NCI-H146 treated with DMSO at 0.1 percent for 48 hours (cell line): ENCODE data around the gene GJA3.

Experiments used
- DNase-seq: peaks from one replicate; lab custom pipeline; 2025; ENCODE audit not compliant: unreplicated experiment; lab: John Stamatoyannopoulos, UW

The GJA3 gene

DNA sequence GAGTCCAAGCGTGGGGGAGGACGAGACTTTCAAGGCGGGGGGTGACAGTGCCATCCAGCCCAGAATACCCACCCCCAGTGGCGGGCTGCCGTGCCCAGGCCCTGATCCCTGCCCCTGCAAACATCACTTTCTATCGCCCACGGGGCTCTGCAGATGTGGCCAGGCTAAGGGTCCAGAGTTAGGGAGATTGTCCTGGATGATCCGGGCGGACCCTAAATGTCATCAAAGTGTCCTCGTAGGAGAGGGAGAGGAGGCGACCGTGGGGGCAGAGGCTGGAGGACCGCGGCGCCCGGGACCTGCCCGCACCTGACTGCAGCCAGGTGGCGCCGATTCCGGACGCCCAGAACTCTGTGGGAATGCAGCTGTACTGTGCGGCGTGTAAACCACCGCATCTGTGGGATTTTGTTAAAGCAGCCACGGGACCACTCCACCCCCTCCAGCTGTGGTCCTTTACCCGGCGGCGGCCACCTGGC, 32.4 kb downstream of the GJA3 start:
- DNase-seq: no peak

DNA sequence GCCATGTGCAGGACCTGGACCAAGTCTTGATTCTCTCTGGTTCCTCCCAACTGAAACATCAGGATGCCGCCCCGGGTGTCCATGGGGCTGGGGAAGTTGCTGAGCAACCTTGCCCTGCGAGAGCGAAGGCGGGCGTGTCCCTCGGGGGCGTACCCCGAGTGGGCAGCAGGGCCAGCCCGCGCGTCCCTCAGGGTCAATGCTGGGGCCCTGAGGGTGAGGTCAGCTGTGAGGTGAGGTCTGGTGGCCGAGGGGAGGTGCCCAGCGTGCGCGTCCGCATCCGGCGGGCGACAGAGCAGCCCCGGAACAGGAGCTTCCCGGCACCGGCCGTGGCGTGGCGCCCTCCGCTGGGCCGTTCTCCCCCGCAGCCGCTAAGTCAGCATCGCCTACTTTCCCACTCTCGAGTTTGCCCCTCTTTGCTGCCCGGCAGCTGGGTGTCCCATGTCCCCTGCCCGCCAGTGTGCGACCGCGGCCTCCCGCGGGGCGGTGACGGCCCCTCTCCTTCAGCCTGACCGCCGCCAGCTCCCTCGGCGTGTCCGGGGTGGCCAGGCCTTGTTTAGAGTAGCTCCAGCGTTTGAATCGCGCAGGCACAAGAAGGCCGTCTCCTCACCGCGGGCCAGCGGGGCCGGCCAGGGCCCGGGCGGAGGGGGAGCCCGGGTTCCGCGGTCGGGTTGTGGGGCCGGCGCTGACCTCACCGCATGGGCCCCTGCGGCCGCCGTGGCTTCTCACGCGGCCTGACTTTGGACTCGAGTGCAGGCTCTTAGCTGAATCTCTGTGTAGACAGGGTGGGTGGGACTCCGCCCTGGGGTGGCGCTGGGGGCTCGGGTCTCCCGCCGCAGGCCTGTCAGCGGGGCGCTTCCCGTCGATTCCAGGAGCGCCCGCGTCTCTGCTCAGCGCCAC, 33.0 kb downstream of the GJA3 start:
- DNase-seq: no peak

DNA sequence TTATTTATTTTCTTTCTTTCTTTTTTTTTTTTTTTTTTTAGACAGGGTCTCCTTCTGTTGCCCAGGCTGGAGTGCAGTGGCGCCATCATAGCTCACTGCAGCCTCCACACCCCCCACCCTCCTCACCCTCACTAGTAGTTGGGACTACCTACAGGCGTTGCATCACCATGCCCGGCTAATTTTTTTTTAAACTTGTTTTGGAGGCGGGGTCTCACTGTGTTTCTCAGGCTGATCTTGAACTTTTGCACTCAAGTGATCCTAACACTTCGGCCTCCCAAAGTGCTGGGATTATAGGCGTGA, 33.6 kb downstream of the GJA3 start:
- DNase-seq: no peak

DNA sequence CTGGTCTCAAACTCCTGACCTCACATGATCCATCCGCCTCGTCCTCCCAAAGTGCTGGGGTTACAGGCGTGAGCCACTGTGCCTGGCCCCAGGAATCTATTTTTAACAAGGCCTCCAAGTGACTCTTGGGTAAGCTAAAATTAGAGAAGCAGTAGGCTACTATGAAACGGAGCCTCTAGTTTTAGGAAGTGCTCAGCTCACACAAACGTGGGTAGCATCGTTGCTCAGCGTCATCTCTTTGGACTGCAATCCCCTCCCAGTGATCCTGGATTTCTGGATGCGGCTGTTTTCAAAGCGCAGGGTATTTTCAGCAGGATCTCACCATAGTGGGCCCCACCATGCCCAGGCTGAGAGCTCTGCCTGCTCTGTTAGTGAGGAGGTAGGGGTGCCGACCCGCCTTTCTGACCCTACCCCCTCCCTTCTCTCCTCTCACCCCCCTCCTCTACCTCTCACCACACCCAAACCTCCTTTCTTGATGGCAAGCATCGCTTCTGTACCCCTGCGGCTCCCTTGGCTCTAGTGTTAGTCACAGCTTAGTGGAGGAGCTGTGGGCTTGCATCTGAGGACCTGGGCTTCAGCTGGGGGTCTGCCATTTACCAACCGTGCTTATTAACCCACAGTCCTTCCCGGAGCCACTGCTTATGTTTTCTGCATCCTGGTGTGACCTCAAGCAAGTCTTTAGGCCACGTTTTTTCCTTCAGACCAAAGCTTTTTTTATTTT, 34.2 kb downstream of the GJA3 start:
- DNase-seq: no peak

DNA sequence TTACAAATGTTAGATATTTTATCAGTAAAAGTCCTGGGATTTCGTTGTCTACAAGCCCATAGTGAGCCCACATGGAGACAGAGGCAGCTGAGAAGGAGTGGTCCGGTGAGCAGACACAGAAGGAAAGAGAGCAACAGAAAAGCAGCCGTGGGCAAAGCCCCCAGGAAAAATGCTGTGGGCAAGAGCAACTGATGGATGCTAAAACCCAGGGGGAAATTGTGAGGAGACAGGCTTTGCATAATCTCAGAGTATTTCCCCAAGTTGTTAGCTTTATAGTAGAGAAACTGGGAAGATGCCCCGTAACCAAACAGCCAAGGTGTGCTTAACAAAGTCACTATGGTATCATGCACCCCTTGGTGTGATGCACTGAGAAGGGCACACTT, 35.1 kb downstream of the GJA3 start:
- no peak for DNase-seq

DNA sequence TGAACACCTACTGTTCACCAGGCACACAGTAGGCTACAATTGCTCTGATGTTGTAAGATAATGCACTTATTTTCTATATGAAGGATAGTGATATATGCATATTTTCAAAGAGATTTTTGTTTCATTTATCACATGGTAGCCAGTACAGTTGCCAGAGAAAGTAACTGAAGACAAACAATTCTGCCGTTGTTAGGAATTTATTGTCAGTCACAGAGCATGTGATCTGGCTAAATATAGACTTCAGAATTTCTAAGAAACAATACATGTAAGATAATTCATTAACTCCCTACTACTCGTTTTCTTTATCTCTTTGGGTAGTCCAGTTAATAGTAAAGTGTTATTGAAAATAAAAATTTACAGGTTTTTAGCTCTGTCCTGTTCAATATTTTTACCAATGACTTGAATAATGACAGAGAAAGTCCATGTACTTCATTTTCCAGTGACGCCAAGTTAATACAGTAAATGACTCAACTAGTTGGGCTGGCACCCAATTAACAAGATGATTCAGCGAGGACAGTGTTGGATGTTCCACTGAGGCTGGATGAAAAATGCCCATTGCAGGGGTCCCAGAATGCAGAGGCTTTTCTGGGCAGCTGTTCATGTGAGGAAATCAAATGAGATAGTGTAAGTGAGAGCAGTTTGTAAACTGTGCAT, 35.6 kb downstream of the GJA3 start:
- no peak for DNase-seq

DNA sequence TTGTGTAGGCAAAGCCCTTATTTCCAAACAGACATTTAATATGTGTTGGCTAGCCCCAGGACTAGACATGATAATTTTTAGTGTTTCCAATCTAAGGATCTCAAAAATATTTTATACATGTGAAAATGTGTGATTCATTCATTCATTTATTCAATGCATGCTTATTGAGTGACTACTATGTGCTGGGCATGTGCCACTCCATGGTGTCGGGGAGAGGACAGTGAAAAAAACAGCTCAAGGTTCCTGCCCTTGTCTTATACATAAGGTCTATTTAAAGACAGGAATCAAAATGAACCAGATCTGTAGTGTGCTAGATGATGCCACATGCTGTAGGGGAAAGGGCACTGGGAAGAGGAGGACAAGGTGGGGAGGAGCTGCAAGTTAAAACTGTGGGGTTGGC, 36.5 kb downstream of the GJA3 start:
- DNase-seq: no peak

DNA sequence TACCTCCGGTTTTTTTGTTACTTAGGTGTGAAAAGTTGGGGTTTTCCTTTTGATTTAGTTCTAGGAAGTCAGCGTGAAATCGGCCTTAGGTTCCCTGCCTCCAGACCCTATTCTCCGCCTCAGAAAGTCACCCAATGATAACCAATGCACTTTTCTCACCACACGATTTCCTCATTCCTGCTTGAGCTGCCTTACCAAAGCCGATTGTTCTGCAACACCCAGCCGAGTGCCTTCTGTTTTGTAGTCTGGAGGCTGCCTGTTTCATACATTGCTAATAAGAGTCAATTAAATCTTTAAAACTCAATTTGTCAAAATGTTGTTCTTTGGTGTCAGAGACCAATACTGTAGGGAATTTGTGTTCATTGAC, 39.7 kb downstream of the GJA3 start:
- no peak for DNase-seq

DNA sequence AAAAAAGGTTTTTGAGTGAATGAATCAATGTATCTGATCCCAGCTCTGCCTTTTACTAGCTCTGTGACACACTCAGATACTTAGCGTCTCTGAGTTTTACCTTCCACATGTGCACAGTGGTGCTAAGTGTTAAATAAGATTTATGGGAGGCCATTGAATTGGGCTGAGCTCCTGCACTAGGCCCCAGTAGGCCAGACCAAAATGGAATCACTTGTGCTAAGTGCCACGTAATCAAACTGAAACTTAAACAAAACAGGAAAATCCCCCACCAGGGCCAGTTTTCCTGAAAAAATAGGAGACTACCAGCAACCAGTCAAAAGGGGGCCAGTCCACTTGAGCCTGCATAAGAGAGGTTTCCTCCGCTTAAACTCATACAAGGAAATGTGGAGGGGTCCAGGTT, 40.9 kb downstream of the GJA3 start:
- DNase-seq: no peak

DNA sequence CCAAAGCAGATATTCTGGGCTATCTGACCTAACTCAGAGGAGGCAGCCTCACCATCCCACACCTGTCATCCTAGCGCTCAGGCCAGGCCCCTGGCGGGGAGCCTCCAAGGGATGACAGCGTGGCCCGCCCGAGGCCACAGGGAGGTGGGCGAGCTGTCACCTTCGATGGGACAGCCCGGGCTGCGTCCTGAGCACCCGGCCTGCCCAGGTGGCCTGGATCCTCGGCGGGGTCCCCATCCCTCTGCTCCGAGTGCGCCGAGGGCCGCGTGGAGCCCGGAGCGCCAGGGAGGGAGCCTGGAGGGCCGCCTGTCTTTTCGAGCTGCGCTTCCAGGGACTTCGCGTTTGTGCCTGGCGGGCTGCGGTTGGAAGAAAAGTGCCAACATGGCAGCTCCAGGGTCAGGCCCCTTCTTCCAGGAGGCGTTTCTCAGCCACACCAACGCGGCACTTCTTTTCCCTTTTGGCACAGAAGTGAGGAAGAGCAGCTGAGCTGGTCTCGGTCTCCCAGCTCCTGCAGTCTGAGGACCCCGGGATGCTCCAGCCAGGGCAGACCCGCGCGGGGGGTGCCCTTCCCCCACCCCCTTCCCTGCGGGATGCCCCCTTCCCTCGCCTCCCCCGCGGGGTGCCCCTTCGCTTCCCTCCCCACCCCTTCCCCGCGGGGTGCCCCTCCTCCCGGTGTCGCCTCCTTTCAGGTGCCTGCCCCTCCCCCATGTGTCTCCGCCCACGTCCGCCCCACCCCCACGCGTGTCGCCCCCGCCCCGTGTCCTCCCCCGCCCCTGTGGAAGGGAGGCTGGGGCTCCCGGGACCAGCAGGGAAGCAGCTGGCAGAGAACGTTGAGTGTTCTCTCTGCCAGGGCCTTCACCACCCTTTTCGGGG, 42.3 kb downstream of the GJA3 start:
- peak; percentile 23 for DNase-seq

DNA sequence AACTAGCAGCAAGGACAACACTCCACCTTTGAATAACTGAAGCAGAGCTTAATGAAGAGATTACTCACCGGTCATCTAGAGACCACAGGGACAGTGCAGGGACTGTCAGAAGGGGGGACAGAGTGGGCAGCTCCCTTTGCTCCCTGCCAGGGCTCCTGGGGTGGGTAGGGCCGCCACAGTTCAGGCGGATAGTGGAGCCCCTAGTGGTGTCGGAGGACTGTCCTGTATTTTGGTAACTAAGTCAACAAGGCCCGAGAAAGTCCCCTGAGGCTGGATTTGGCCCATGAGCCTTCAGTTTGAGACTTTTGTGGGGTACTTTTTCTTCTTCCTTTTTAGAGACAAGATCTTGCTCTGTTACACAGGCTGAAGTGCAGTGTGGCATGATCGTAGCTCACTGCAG, 44.6 kb downstream of the GJA3 start:
- no peak for DNase-seq

DNA sequence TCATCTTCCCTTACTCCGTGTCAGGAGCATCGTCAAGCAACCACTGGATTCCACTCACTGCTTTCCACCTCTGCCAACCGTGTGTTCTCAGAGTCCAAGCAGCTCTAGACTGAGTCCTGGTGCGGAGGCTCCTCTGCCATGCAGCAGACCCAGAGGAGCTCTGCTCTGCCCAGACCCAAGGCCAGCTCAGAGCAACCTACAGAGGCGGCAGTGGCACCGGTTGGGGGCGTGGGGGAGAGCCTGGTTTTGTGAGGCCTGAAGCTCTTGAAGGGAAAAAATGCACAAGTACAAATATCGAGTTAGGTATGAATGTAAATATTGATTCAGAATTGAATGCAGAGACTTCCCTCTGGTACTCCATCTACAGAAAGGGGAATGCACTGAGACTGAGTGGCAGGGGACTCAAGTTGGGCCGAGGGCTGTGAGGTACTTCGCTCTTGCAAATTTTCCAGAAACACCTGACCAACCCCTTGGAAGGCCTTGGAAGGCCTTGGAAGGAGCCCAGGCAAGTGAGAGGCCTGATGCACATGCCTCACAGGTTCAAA, 46.7 kb downstream of the GJA3 start:
- no peak for DNase-seq

DNA sequence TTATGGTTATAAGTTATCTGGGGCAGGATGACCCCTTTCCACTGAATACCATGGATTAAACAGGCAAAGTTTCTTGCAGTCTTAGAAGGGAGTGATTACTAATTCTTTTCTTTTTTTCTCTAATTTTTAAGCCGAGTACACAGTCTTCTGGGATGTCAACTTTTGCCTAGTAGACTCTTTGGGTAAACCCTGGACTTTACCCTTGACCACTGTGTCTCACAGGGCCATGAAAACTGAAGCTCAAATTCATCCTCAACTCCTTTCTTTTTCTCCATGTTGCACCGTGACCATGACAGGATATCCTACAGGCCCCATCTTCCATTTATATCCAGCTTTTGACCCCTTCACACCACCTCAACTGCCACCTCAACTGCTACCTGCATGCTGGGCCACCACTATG, 51.8 kb downstream of the GJA3 start:
- no peak for DNase-seq

DNA sequence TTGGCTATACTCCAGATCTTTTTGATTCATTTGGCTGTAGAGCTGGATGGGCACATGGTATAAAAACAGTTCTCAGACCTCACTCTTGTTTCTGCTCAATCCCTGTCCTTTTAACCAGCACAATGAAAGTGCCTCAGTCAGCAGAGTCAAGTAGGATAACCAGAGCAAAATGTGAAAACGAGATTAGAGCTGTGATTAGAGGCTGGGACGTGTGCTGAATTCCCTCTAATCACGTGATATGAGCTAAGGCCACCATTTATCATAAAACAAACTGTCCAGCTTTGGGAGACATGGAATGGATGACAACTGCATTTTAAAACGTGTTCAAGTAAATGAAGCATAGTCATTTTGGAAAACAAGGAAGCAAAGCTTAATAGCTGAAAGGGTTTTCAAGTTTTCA, 54.1 kb downstream of the GJA3 start:
- DNase-seq: no peak

DNA sequence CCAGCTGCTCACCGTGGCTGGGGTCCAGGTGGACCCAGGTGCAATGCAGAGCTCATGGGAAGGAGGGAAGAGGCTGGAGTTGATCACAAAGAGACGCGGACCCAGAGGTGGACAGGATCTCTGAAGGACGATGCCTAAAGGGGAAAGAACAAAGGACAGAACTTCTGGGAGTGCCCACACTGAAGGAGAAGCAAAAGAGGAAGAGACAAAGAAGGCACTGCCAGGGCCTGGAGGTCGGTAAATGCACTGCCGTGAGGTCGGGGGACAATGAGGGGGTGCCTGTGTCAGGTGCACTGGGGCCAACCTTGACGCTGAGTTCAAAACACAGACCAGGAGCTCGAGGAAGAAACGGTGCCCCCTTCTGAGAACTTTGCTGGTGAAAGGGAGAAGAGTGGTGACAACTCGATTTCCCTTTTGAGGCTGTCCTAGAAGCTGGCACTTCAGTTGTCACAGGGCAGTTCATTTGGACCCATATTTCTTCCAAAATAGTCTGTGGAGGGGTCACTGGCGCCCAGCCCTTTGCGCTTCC, 55.6 kb downstream of the GJA3 start:
- no peak for DNase-seq

DNA sequence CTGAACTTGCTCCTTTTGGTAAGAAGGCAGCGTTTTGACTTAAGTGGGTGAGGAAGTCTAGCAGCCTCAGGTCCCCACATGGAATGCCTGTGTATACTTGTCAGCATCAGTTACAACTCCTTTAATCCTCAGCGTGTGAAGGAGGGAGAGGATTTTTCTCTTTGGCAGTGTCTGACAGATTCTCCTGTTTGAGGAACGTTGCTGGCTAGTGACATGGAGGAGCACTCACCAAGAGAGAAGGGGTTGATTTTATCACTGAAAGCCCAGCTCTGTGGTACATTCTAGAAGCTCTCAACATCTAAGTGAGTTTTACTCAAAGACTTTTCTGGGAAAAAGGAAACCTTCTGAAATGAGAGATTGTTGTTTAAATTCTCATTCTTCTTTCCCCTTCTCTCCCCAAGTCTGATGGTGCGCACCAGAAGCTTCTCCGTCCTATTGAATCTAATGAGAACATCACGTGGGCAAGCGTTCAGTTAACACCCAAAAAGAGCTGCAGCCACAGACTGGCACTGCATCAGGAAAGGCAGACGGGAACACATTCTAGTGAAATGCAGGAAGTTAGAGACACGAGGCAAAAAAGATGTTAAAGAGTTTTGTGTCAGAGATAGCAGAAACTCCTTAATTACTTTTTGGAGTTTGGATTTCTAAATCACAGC, 58.2 kb downstream of the GJA3 start:
- no peak for DNase-seq

DNA sequence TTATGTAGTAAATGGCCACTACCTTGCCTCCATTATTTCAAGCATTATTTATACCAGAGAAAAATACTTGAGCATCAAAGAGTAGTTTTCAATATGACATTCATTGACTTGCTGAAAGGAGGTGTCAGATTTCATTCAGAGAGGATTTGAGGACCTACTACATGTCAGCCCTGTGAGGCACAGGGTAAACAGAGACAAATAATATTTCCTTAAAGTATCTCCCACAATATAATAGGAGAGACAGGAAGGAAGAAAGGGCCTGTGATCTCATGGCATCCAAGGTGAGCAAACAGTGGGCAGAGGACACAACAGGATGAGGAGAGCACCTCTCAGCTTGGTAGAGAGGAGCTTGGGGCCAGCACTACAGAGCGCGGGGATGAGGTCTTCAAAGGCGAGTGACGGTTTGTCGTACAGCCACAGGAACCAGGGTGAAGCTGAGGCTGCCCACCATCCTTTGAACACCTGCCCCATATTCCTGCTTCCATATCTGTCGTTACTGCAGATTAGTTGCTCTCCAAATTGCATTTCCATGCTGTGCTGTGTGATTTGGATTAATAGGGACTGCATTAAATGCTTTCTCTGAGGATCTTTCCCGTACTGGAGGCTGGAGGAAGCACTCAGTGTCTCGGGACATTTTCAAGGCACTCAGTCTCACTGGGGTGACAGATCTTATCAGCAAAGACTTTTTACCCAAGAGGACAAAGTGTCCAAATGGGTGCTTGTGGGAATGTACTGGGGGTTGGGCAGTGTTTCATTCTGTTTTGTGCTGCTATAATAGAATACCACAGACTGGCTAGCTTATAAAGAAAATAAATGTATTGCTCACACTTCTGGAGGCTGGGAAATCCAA, 59.2 kb downstream of the GJA3 start:
- no peak for DNase-seq

DNA sequence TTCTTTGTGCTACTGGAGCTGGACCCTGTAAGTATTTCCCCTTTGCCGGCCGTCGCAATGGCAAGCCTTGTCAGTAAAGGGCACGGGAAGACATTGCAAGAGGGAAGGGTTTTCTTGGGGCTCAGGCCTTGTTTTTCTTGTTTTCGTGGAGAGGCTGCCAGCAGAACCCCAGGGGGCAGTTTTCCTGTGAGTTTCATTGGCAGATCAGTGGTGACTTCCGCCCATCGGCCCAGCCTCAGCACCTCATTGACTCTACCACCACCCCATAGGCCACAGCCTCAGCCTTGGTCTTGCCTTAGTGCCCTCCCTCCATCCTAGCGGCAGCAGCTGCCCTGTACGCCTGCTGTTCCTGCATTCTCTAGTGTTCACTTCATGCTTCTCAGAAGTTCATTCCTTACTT, 61.5 kb downstream of the GJA3 start:
- no peak for DNase-seq

DNA sequence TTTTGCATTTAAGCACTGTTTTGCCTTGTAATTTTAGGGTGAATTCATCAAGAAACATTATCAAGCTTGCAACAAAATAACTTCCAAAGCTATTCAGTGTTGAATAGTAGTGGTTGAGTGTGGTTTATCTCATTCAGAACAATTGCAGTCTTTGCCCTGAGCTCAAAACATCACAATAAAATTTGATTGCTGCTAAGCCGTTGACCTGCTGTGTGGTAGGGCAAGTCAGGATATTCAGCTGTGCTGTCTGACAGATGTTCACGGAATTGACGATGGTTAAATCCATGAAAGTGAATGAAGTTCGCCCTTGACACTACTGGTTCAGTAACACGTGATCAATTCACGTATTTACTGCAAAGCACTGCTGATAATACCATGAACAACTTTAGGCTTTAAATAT, 66.9 kb downstream of the GJA3 start:
- no peak for DNase-seq
